OCI-LY3 (cell line): ENCODE measurements around the gene FOXC1.

ENCODE experiments used
- H2AFZ ChIP-seq: fragments of 200-600, 300-600 bp; shearing (Covaris generic); 2 replicates; pipeline ENCODE4 v1.6.0; 2014; ENCODE audit warnings: antibody characterized with exemption, low read depth, low read length
- H3K27ac ChIP-seq: fragments of 200-600, 300-600 bp; sonication (generic); 2 replicates; pipeline ENCODE4 v1.5.1; 2014; ENCODE audit warnings: mild to moderate bottlenecking, low read length, moderate library complexity, mixed read lengths
- H3K27me3 ChIP-seq: fragments of 200-600, 300-600 bp; sonication (generic); 2 replicates; pipeline ENCODE4 v1.6.1; 2014; ENCODE audit warnings: low read depth, low read length, mixed read lengths
- H3K36me3 ChIP-seq: fragments of 200-600, 300-600 bp; sonication (generic); replicated peaks from 2 replicates; pipeline ENCODE3; 2014; ENCODE audit warnings: low read depth, low read length, mixed read lengths
- H3K4me1 ChIP-seq: fragments of 300-600, 200-600 bp; sonication (generic); 2 replicates; pipeline ENCODE4 v1.6.1; 2014; ENCODE audit warnings: low read length, mixed read lengths
- H3K4me2 ChIP-seq: fragments of 200-600, 300-600 bp; sonication (generic); 2 replicates; pipeline ENCODE4 v1.6.1; 2014; ENCODE audit warnings: low read length, mixed read lengths
- H3K4me3 ChIP-seq: fragments of 300-600, 200-600 bp; sonication (generic); 2 replicates; pipeline ENCODE4 v1.5.1; 2014; ENCODE audit warnings: antibody characterized with exemption, mild to moderate bottlenecking, low read length, moderate library complexity
- H3K79me2 ChIP-seq: fragments of 300-600, 200-600 bp; shearing (Covaris generic); 2 replicates; pipeline ENCODE4 v1.6.1; 2014; ENCODE audit warnings: mild to moderate bottlenecking, low read length, mixed read lengths
- H3K9ac ChIP-seq: fragments of 300-600, 200-600 bp; shearing (Covaris generic); 2 replicates; pipeline ENCODE4 v1.6.0; 2014; ENCODE audit warnings: mild to moderate bottlenecking, low read length, moderate library complexity
- H3K9me3 ChIP-seq: fragments of 200-600, 300-600 bp; shearing (Covaris generic); 2 replicates; pipeline ENCODE4 v1.6.1; 2014; ENCODE audit warnings: low read length, mixed read lengths; ENCODE audit not compliant: insufficient read depth
- H4K20me1 ChIP-seq: fragments of 200-600, 300-600 bp; sonication (generic); 2 replicates; pipeline ENCODE4 v1.6.1; 2016; ENCODE audit warnings: low read length, mixed read lengths; ENCODE audit not compliant: insufficient read depth
- EZH2phosphoT487 ChIP-seq: fragments of 200-600 bp; shearing (Covaris generic); IDR thresholded peaks from 2 replicates; pipeline ENCODE4 v1.6.1; 2018; ENCODE audit warnings: antibody characterized with exemption, mixed run types, low read depth
- TF ChIP-seq, protein P1 (sequence below): fragments of 200-600, 300-600 bp; sonication (generic); IDR thresholded peaks from 2 replicates; pipeline ENCODE4 v1.5.1; 2014; ENCODE audit warnings: antibody characterized with exemption, low read length, low read depth

FOXC1 gene

DNA sequence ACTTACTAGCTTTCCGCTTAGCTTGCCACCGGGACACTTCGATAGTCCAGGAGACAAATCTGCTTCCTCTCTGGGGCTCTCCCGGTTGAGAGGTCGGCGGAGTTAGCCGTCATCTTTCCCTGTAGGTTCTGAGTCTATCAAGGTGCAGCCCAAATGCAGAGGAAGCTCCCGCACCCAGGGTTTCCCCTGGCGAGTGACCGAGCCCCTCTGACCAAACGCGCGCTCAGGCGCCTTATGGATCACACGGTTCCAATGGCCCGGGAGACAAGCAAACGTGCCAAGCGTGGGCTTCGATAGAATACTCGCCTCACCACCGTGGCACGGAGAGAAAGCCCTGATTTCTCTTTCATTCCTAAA is 15.8 kb upstream of the FOXC1 start:
- no peak overlapping the region for H3K4me3 ChIP-seq
- no peaks in the 10 kb centered on the region for H3K9me3 ChIP-seq
- H3K36me3 ChIP-seq = no peaks in the 10 kb centered on the region
- H3K4me1 ChIP-seq = 0 out of 2 replicates have a peak, but pooled peaks cover 6% of the 10 kb centered on the region
- no peak overlapping the region for H3K27ac ChIP-seq
- no peaks in the 10 kb centered on the region for H3K27me3 ChIP-seq
- no peak overlapping the region for H3K9ac ChIP-seq
- H3K79me2 ChIP-seq = no peaks in the 10 kb centered on the region
- TF ChIP-seq, protein P1, sequence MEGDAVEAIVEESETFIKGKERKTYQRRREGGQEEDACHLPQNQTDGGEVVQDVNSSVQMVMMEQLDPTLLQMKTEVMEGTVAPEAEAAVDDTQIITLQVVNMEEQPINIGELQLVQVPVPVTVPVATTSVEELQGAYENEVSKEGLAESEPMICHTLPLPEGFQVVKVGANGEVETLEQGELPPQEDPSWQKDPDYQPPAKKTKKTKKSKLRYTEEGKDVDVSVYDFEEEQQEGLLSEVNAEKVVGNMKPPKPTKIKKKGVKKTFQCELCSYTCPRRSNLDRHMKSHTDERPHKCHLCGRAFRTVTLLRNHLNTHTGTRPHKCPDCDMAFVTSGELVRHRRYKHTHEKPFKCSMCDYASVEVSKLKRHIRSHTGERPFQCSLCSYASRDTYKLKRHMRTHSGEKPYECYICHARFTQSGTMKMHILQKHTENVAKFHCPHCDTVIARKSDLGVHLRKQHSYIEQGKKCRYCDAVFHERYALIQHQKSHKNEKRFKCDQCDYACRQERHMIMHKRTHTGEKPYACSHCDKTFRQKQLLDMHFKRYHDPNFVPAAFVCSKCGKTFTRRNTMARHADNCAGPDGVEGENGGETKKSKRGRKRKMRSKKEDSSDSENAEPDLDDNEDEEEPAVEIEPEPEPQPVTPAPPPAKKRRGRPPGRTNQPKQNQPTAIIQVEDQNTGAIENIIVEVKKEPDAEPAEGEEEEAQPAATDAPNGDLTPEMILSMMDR = no peak
- H3K4me2 ChIP-seq = no peak overlapping the region
- no peaks in the 10 kb centered on the region for H4K20me1 ChIP-seq
- H2AFZ ChIP-seq = no peak overlapping the region

DNA sequence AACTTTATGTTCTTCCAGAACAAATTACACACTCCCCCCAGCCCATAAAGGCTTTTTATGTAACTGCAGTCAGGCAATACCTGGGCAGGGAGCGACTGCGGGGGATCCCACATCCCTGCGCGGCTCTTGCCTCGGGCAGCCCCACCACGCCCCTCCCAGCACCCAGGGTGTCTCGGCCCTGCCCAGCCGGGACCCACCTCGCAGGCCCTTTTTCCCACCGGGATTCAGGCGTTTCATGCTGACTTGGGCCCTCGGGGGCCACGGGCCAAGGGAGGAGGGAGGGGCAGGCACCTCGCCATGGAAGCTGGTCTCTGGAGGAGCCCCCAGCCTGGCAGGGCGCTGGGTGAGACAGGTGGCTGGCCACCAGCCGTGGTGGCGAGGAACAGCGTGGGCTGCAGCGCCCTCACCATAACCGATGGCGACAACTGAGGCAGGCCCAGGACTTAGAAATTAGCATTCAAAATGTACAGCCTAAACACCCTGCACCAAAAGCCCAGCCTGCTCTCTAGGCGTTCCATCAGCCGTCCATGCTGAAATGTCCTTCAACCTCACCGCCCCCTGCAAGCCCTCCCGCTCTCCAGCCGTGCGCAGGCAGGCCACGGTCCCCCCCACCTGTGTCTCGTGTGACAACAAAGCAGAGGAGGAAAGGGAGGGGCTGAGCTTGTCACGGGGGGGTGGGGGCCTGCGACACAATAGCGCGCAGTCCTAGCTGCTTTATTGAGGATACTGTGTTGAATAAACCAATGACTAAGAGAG is 15.1 kb upstream of the FOXC1 start:
- TF ChIP-seq, protein P1 = no peak
- no peak for TF ChIP-seq EZH2phosphoT487
- Histone ChIP-seq H3K4me3 (no peak overlapping the region), H3K4me1 (0 out of 2 replicates have a peak, but pooled peaks cover 6% of the 10 kb centered on the region), H3K36me3 (no peaks in the 10 kb centered on the region), H4K20me1 (no peaks in the 10 kb centered on the region), H3K4me2 (no peak overlapping the region), H3K27me3 (no peaks in the 10 kb centered on the region), H3K9me3 (no peaks in the 10 kb centered on the region), H3K79me2 (no peaks in the 10 kb centered on the region), H3K27ac (no peak overlapping the region), H3K9ac (no peak overlapping the region), H2AFZ (no peak overlapping the region)

DNA sequence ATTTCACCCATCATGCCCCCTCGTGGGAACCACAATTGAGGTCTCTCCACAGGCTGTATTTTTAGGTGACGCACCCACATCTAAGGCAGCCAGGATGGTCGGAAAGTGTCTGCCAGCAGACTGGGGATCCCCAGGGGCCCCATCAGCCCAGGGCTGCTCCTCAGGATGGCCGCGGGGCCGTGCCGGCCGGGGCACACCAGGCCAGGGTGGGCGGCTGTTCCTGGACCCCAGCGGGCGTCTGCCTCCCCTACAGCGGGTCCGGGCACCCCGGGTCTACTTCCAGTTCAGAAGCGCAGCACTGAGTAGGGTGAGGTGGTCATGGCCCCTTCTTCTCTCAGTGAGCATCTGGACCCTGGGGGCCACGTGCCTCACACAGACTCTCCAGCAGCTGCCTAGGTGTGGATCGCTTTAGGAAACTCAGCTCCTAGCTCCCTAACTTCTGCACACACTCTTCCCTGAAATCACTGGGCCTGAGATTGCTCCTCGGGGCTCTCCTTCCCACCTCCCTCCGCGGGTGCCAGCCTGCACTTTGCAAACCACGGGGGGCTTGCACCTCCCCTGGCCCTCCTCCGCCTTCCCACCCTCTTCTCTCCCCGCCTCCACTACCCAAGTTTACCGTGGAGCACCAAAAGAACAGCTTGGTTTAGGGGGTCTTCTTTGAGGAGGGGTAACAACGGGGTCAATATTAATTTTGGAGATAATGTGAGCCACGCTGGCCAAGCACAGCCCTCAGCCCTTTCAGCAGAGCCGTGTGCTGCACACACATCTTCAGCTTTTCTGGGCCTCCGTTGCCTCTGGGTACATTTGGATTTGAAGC is 14.2 kb upstream of the FOXC1 start:
- peak overlapping the region; percentile 76 for H3K4me2 ChIP-seq
- H3K9ac ChIP-seq = no peak overlapping the region
- H3K4me3 ChIP-seq = peak overlapping the region; percentile 66

More for the DNA sequence above, 14.2 kb upstream of the FOXC1 start:
- Histone ChIP-seq H3K4me1 (0 out of 2 replicates have a peak, but pooled peaks cover 6% of the 10 kb centered on the region), H3K27ac (no peak overlapping the region), H4K20me1 (no peaks in the 10 kb centered on the region), H3K9me3 (no peaks in the 10 kb centered on the region), H2AFZ (no peak overlapping the region), H3K36me3 (no peaks in the 10 kb centered on the region), H3K27me3 (no peaks in the 10 kb centered on the region), H3K79me2 (no peaks in the 10 kb centered on the region)
- TF ChIP-seq EZH2phosphoT487 = no peak
- TF ChIP-seq, protein P1 = no peak
